Rectal smooth muscle tissue (tissue), 1 donor: Measurements from ENCODE around the gene CFAP210.

Experiments used
- H3K27ac ChIP-seq: one replicate; pipeline ENCODE4 v1.7.0; 2013; ENCODE audit warnings: low read depth, low read length, inconsistent platforms
- H3K27me3 ChIP-seq: one replicate; pipeline ENCODE4 v1.7.0; 2013; ENCODE audit warnings: low read length; ENCODE audit not compliant: control insufficient read depth, insufficient read depth
- H3K36me3 ChIP-seq: one replicate; pipeline ENCODE4 v1.7.0; 2013; ENCODE audit warnings: low read length; ENCODE audit not compliant: control insufficient read depth, insufficient read depth
- H3K4me1 ChIP-seq: one replicate; pipeline ENCODE4 v1.7.0; 2013; ENCODE audit warnings: low read length; ENCODE audit not compliant: control insufficient read depth, insufficient read depth
- H3K4me3 ChIP-seq: one replicate; pipeline ENCODE4 v1.7.0; 2013; ENCODE audit warnings: low read length
- H3K9ac ChIP-seq: one replicate; pipeline ENCODE4 v1.7.0; 2013; ENCODE audit warnings: low read length

CFAP210 gene

GRCh38 chr2:169664600-169664977 is 29.6 kb downstream of the CFAP210 start:
- Histone ChIP-seq H3K27me3 (no peaks in the 10 kb centered on the region), H3K9ac (no peak overlapping the region), H3K4me1 (no peaks in the 10 kb centered on the region), H3K4me3 (no peak overlapping the region), H3K27ac (no peak overlapping the region), H3K36me3 (no peaks in the 10 kb centered on the region)

GRCh38 chr2:169663247-169663646 is 31.0 kb downstream of the CFAP210 start:
- Histone ChIP-seq H3K36me3 (no peaks in the 10 kb centered on the region), H3K4me3 (no peak overlapping the region), H3K4me1 (no peaks in the 10 kb centered on the region), H3K27ac (no peak overlapping the region), H3K9ac (no peak overlapping the region), H3K27me3 (no peaks in the 10 kb centered on the region)

DNA sequence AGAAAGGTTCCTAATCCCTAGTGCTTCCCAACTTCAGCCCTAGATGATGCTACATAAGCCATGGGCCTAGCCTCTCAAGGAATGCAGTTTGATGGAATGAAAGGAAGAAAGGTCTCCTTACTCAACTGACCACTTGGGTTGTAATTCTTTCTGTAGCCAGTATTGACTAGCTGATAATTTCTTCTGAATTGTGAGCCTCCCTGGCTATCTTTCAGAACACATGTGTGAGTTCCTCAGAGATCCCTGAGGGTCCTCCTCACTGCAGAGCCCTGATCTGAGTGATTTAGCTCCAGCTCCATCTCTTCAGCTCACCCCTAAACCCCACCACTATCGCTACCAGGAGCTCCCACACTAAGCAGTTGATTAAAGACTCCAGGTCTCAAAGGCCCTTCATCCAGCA is 31.5 kb downstream of the CFAP210 start:
- H3K27me3 ChIP-seq: no peaks in the 10 kb centered on the region
- no peaks in the 10 kb centered on the region for H3K4me1 ChIP-seq
- no peak overlapping the region for H3K4me3 ChIP-seq
- H3K27ac ChIP-seq: no peak overlapping the region
- H3K36me3 ChIP-seq: no peaks in the 10 kb centered on the region
- H3K9ac ChIP-seq: no peak overlapping the region

DNA sequence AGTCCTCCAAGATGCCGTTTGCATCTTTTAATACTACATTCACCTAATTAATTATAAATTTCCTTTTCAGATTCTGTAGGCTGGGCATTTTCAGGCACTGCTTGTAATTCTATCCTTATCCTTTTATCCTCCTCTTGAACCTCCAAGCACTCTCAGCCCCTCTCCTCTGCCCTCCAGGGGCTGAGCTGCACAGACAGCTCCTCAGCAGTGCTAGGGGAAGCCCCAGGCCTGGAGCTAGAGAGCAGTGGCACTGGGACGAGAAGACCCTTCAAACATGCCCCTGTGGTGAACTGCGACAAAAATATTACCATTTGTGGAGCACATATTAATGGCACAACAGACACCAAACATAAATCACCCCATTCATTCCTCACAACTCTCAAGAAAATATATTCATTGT is 32.9 kb downstream of the CFAP210 start:
- no peak overlapping the region for H3K27ac ChIP-seq
- no peaks in the 10 kb centered on the region for H3K27me3 ChIP-seq
- H3K4me3 ChIP-seq: no peak overlapping the region
- H3K36me3 ChIP-seq: no peaks in the 10 kb centered on the region
- H3K4me1 ChIP-seq: no peaks in the 10 kb centered on the region
- H3K9ac ChIP-seq: no peak overlapping the region

DNA sequence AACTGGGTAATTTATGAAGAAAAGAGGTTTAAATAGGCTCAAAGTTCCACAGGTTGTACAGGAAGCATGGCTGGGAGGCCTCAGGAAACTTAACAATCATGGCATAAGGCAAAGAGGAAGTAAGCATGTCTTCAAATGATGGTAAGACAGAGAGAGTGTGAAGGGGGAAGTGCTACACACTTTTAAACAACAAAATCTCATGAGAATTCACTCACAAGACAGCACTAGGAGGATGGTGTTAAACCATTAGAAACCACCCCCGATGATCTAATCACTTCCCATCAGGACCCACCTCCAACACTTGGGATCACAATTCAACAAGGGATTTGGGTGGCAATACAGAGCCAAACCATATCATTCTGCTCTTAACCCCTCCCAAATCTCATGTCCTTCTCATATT is 34.9 kb downstream of the CFAP210 start:
- no peak overlapping the region for H3K9ac ChIP-seq
- H3K27me3 ChIP-seq: no peaks in the 10 kb centered on the region
- no peaks in the 10 kb centered on the region for H3K4me1 ChIP-seq
- no peak overlapping the region for H3K27ac ChIP-seq
- no peak overlapping the region for H3K4me3 ChIP-seq
- no peaks in the 10 kb centered on the region for H3K36me3 ChIP-seq

GRCh38 chr2:169658877-169659276 is 35.3 kb downstream of the CFAP210 start:
- H3K36me3 ChIP-seq: no peaks in the 10 kb centered on the region
- H3K4me1 ChIP-seq: no peaks in the 10 kb centered on the region
- no peak overlapping the region for H3K27ac ChIP-seq
- H3K9ac ChIP-seq: no peak overlapping the region
- no peaks in the 10 kb centered on the region for H3K27me3 ChIP-seq
- H3K4me3 ChIP-seq: no peak overlapping the region

GRCh38 chr2:169656164-169656563 is 38.0 kb downstream of the CFAP210 start:
- Histone ChIP-seq H3K4me3 (no peak overlapping the region), H3K4me1 (no peaks in the 10 kb centered on the region), H3K36me3 (no peaks in the 10 kb centered on the region), H3K27ac (no peak overlapping the region), H3K9ac (no peak overlapping the region), H3K27me3 (no peaks in the 10 kb centered on the region)

DNA sequence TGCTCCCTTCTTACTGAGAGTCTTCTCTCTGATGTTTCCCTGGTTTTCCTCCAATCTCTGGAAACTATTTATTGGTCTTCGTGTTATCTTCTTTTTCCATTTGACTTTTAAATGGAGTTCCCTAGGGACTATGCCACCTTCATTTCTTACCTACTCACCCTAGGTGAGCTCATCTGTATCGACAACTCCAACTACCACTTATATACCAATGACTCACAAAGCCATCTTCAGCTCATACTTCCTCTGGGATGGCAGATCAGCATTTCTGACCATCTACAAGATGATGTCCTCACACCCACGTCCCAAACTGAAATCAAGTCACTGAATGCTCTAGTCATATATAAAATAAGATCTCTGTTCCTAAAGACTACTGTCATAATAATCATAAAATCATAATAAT is 40.6 kb downstream of the CFAP210 start:
- Histone ChIP-seq H3K9ac (no peak overlapping the region), H3K4me3 (no peak overlapping the region), H3K36me3 (no peaks in the 10 kb centered on the region), H3K27me3 (no peaks in the 10 kb centered on the region), H3K4me1 (no peaks in the 10 kb centered on the region), H3K27ac (no peak overlapping the region)

DNA sequence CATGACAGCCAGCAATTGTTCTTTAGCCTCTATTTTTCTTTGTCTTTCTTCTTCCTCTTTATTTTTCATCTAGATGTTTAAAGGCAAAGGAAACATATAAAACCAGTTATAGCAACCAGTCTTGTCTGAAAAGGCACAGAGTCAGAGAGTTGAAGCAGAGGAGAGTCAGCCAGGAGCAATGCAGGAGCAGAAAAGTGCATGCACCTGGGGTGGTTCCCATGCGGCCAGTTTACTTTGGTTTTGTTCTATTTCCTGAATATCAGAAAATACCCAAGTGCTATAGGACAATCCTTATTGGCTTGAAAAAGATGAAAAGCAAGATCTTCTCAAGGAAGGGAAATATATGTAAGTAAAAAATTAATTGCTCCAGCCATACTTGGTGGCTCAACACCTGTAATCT is 44.9 kb downstream of the CFAP210 start:
- H3K27me3 ChIP-seq: no peaks in the 10 kb centered on the region
- no peak overlapping the region for H3K4me3 ChIP-seq
- no peaks in the 10 kb centered on the region for H3K36me3 ChIP-seq
- H3K9ac ChIP-seq: no peak overlapping the region
- no peak overlapping the region for H3K27ac ChIP-seq
- no peaks in the 10 kb centered on the region for H3K4me1 ChIP-seq

- no peaks in the 10 kb centered on the region for H3K36me3 ChIP-seq
- H3K27ac ChIP-seq: no peak overlapping the region
- H3K4me3 ChIP-seq: no peak overlapping the region
- H3K9ac ChIP-seq: no peak overlapping the region
- no peaks in the 10 kb centered on the region for H3K4me1 ChIP-seq
- no peaks in the 10 kb centered on the region for H3K27me3 ChIP-seq
Observed at GRCh38 chr2:169647496-169647895, 46.7 kb downstream of the CFAP210 start.

- H3K4me3 ChIP-seq: no peak overlapping the region
- no peak overlapping the region for H3K27ac ChIP-seq
- H3K4me1 ChIP-seq: no peaks in the 10 kb centered on the region
- H3K36me3 ChIP-seq: no peaks in the 10 kb centered on the region
- H3K9ac ChIP-seq: no peak overlapping the region
- no peaks in the 10 kb centered on the region for H3K27me3 ChIP-seq
Observed at GRCh38 chr2:169644173-169644572, 50.0 kb downstream of the CFAP210 start.

DNA sequence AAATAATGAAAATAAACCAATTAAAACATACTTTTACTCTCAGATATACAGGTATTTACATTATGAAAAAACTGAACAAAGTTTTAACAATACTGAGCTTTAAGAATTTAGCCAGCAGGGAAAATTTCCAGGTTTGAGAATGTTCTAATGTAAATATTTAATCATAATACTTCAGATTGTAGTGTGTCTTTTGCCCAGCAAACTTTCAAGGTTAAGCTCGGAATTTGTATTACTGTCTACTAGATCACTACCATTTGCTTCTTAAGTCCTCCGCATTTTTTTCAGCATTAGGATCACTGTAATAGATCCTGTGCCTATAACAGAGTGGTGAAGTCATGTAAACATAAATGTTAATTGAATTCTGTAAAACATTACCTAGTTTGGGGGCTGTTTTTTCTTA is 52.7 kb downstream of the CFAP210 start:
- no peak overlapping the region for H3K4me3 ChIP-seq
- H3K4me1 ChIP-seq: no peaks in the 10 kb centered on the region
- no peak overlapping the region for H3K27ac ChIP-seq
- peaks cover 5% of the 10 kb centered on the region for H3K36me3 ChIP-seq
- no peak overlapping the region for H3K9ac ChIP-seq
- H3K27me3 ChIP-seq: no peaks in the 10 kb centered on the region

GRCh38 chr2:169640104-169640503 is 54.1 kb downstream of the CFAP210 start:
- Histone ChIP-seq H3K36me3 (peaks cover 6% of the 10 kb centered on the region), H3K27me3 (no peaks in the 10 kb centered on the region), H3K4me3 (no peak overlapping the region), H3K4me1 (no peaks in the 10 kb centered on the region), H3K27ac (no peak overlapping the region), H3K9ac (no peak overlapping the region)

DNA sequence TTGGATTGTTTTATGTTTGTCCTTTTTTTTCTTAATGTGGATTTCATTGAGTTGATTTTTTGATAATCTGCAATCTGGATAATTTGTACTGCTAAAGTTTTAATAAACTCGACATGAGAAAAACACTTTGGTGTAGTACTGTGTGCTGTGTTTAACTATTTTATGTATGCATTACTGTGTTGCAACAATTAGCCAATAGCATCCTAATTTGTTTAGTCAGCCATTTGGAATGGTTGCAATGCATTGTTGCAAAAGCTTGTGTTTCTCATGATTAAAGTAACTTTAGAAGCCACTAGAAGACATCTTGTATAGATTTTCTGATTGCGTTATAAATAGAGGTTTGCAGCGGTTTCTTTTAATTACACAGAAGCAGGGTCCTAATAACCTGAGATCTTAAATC is 56.6 kb downstream of the CFAP210 start:
- Histone ChIP-seq H3K36me3 (peaks cover 13% of the 10 kb centered on the region), H3K4me3 (no peak overlapping the region), H3K27me3 (no peaks in the 10 kb centered on the region), H3K9ac (no peak overlapping the region), H3K4me1 (no peaks in the 10 kb centered on the region), H3K27ac (no peak overlapping the region)
